B cell (primary cell): Measurements from ENCODE around the gene SLC38A1.

ENCODE experiments used
- EZH2 ChIP-seq: IDR thresholded peaks from 2 replicates; pipeline ENCODE4 v1.6.1; 2012; ENCODE audit warnings: borderline replicate concordance, low read depth, mild to moderate bottlenecking, moderate library complexity, low read length; ENCODE audit not compliant: insufficient read depth, poor library complexity, severe bottlenecking
- TF ChIP-seq, protein P1 (sequence below): fragments of 200-600 bp; IDR thresholded peaks from one replicate; pipeline ENCODE4 v1.8.0; 2022; ENCODE audit warnings: antibody characterized with exemption, mild to moderate bottlenecking

GRCh38 chr12:46174061-46174662, 94.7 kb downstream of the SLC38A1 start:
- TF ChIP-seq, protein P1, sequence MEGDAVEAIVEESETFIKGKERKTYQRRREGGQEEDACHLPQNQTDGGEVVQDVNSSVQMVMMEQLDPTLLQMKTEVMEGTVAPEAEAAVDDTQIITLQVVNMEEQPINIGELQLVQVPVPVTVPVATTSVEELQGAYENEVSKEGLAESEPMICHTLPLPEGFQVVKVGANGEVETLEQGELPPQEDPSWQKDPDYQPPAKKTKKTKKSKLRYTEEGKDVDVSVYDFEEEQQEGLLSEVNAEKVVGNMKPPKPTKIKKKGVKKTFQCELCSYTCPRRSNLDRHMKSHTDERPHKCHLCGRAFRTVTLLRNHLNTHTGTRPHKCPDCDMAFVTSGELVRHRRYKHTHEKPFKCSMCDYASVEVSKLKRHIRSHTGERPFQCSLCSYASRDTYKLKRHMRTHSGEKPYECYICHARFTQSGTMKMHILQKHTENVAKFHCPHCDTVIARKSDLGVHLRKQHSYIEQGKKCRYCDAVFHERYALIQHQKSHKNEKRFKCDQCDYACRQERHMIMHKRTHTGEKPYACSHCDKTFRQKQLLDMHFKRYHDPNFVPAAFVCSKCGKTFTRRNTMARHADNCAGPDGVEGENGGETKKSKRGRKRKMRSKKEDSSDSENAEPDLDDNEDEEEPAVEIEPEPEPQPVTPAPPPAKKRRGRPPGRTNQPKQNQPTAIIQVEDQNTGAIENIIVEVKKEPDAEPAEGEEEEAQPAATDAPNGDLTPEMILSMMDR = no peak
- TF ChIP-seq EZH2 = no peak
